Uterus (tissue), 2 donors: Measurements from ENCODE around the gene HEATR3.

Source experiments
- POLR2A ChIP-seq, 2 donors: fragments of 450-650 bp; IDR thresholded peaks; one replicate each; pipeline ENCODE4 v1.6.1; 2016; ENCODE audit warnings: antibody characterized with exemption in 2 of 2, mild to moderate bottlenecking in 1 of 2, moderate library complexity in 1 of 2
- TF ChIP-seq, protein P1 (sequence below), 4 experiments: fragments of 200-600 bp in 2 of 4; fragments of 450-650 bp in 2 of 4; sonication (generic) in 2 of 4; IDR thresholded peaks; one replicate each; pipeline ENCODE4 v1.5.1; 2016 to 2019; ENCODE audit warnings: antibody characterized with exemption in 4 of 4, mild to moderate bottlenecking in 2 of 4, moderate library complexity in 1 of 4

DNA sequence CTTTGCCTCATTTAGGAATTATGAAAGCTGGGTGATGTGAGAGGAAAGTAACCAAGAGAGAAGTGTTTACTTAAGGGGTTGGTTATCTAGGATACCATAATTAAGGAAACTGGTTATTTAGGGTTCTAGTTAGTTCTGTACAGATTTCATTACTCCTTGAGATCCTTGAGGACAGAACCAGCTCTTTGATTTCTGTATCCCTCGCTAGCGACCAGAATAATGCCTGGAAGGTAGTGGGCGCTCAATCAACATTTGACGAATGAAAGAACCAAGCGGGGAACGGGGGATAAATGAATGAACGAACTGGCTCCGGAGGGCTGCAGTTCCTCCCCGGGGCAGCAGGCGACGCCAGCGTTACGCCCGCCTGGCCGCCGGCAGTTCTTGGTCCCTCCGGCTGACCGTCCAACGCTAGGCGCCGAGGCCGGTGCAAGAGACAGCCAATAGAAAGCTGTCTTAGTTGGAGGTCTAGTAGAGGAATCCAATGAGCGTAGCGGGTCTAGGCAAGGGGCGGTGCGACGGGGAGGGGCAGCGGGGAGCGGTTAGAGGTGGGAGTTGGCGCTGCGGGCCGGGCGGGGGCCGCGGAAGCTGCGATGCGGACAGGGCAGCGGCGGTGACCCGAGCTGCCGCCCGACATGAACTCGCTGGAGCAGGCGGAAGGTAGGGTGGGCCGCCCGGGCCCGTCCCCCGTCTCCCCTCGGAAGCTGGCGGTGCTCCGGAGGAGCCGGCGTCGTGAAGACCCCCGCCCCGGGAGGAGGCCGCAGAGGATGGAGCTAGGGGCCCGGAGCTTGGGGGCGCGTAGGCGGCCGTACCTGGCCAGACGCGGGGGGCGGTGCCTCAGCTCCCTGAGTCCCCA lies 40.9 kb upstream of the HEATR3 start, which contains the start of gene CNEP1R1:
- peak; percentile 36 to 70 for TF ChIP-seq POLR2A (IDR thresholded peaks at IDR 0.05)
- TF ChIP-seq, protein P1, sequence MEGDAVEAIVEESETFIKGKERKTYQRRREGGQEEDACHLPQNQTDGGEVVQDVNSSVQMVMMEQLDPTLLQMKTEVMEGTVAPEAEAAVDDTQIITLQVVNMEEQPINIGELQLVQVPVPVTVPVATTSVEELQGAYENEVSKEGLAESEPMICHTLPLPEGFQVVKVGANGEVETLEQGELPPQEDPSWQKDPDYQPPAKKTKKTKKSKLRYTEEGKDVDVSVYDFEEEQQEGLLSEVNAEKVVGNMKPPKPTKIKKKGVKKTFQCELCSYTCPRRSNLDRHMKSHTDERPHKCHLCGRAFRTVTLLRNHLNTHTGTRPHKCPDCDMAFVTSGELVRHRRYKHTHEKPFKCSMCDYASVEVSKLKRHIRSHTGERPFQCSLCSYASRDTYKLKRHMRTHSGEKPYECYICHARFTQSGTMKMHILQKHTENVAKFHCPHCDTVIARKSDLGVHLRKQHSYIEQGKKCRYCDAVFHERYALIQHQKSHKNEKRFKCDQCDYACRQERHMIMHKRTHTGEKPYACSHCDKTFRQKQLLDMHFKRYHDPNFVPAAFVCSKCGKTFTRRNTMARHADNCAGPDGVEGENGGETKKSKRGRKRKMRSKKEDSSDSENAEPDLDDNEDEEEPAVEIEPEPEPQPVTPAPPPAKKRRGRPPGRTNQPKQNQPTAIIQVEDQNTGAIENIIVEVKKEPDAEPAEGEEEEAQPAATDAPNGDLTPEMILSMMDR (IDR thresholded peaks at IDR 0.05), result peak; percentile 100
